Eye (tissue), 1 donor: ENCODE results near the gene ZFAND3.

ENCODE experiments used
- DNase-seq: peaks from one replicate; pipeline ENCODE4 v3.0.0-alpha.2; 2015

Gene ZFAND3

DNA sequence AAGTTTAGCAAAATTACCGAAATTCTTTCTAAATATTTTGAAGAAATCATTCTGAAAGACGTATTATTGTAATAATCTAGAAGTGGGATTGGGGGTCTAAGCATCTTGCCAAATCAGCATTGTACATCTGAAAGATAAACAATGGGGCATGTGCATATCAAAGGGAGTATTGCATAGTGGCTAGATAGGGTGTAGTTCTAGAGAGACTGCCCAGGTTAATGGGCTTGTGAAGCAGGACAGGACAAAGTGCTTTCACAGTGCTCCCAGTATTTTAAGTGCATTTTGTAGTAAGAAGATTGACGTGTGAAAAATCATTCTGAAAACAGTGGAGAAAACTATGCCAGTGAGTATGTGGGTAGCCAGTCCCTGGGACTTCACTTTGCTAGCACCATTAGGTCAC lies 236.8 kb downstream of the ZFAND3 start:
- DNase-seq: no peak

GRCh38 chr6:38057994-38058393 lies 238.5 kb downstream of the ZFAND3 start:
- peak; percentile 24 for DNase-seq

GRCh38 chr6:38062066-38062465 lies 242.5 kb downstream of the ZFAND3 start:
- DNase-seq: no peak

- DNase-seq: no peak
Observed at GRCh38 chr6:38063973-38064372, 244.4 kb downstream of the ZFAND3 start.

DNA sequence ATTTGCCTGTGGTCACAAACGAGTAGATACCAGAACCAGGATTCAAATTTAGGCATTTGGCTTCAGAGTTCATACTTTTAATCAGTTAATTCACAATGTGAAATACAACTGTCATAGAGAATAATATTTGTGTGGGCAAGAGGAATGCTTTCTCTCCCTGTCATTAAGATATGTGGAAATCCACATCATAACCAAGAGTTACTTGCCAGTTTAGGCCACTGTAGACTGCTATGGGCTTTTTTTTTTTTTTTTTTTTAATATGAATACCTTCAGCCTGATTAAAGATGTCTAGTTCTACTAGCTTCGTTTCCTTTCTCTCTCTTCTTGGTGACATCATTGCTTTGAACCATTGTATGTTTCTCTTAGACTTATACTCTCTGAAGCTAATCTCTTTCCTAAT lies 244.9 kb downstream of the ZFAND3 start:
- DNase-seq: no peak

- DNase-seq: no peak
Observed at GRCh38 chr6:38065734-38066305, 246.3 kb downstream of the ZFAND3 start.

DNA sequence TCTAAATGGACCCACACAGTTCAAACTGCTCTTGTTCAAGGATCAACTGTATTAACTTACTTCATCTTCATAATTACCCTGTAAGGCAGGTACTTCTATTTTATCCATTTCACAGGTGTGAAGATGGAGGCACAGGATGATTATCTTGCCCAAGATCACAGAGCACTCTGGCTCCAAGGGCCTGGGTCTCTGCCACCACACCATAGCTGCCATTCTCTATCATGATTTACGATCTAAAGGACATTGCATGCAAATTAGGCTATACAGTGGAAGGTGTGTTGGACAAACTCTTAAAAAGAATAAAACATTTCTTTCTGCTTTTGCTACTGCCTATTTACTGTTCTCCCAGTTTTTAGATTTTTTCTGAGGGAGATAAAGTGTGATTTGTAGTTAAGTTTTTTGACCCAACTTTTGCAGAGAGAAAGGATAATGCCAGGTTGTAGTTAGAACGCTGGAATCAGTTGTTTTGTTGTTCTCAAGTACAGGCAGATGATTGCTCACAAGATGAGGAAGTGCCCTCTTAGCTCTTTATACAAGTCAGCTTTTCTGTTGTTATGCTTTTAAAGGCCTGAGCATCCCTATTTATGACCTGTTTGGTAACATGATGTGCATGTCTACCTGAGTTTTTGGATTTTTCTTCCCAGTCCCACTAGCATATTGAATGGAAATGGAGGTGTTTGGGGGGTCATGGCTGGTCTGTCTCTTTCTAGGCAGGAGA lies 247.9 kb downstream of the ZFAND3 start:
- DNase-seq: no peak

DNA sequence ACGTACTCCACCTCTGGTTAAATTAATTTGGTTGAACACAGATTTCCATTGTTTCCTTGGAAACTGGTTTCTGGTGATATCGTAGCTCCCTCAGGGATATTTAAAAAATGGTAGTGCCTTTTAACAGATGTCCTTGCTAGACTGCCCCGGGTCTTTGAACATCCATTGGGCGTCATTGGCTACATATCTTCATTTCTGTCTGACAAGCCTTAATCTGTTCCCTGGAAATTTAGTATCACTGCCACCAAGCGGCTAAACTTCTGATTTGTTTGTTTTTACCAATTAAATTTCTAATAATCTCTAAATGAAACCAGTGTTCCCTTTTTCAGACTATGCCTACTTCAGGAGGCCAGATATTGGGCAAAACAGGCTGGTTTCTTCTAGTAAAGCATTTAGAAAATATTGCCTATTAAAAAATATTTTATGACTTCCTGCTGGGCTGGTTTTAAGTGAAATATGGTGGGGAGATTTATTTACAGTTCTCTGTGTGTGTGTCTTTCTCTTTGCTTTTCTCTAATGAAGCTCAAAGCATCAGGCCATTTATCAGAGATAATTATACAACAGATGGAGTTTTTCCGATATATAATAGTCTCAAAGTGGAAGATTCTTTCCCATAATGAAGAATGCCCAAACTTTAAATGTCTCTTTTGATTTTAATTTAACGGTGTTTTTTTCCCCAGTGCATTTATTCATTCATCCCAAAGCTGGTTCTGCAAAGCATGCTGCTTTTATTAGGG lies 249.5 kb downstream of the ZFAND3 start:
- DNase-seq: no peak

GRCh38 chr6:38077488-38078030 lies 258.0 kb downstream of the ZFAND3 start:
- no peak for DNase-seq

DNA sequence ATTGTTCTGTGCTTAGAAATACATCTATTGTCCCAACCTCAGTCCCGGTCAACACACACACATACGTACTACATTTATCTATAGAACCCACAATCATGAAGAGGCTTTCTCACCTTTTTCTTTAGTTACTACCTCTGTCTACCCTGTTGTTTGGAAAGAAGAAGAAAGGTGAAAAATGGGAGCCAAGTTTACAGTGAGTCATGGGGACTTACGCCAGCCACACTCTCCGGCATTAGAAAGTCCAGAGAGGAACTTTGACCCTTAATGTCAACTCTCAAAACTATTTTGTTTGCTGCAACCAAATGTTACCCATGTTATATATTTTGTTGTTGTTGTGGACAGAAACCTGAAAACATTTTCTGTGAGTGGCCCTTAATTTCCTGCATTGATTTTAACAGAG lies 259.1 kb downstream of the ZFAND3 start:
- DNase-seq: no peak

DNA sequence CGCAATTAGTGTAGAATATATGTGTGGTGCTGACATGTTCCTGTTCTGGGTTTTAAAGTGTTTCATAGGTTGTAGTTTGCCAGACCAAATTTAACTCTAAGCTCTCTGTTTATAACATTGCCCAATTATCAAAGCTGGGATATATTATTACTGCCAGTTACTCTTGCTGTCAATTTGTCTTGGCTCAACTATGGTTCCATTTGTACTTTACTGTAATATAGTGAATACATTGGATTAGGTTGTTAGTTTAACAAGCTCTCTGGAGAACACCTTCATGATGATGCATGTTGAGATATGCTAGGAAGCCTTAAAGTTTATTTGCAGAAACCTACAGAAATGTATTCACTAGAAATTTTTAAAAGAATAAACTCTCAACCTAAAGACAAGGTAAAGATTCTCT lies 259.6 kb downstream of the ZFAND3 start:
- DNase-seq: no peak

DNA sequence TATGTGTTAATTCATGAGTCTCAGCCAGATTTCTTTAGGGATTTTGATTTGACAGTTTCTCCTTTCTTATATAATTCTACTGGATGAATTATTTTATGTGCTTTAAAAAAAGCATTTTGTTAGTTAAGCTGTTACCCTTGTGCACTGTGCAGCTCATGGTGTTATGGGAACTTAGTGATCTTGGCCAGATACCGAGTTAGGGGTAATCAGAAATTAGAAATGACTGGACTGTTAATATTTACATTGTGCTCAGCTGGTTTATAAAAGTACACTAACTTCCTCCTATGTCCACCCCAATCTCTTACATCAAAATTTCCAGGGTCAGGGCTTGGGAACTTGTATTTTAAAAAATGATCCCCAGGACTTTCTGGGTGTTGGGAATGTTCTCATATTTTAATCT lies 260.0 kb downstream of the ZFAND3 start:
- no peak for DNase-seq

GRCh38 chr6:38080360-38080759 lies 260.8 kb downstream of the ZFAND3 start:
- no peak for DNase-seq

GRCh38 chr6:38080889-38081288 lies 261.4 kb downstream of the ZFAND3 start:
- no peak for DNase-seq

DNA sequence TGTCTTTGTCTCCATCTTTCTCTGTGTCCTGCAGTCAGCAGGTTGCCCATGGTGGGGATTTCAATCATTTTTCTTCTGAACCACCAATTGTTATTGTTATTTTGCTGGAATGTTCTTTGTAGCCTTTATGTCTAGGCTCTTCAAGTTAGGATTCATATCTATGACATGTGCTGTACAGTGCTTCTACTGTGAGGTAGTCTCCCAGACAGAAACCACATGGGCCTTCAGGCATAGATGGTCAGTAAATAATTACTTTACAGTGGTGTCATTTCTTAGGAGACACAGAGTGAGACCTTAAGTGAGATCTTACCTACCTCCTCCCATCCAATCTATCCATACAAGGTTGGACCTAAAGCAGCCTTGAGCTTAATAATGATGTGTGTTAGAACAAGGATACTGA lies 265.5 kb downstream of the ZFAND3 start:
- no peak for DNase-seq

- DNase-seq: no peak
Observed at GRCh38 chr6:38086346-38086745, 266.8 kb downstream of the ZFAND3 start.

DNA sequence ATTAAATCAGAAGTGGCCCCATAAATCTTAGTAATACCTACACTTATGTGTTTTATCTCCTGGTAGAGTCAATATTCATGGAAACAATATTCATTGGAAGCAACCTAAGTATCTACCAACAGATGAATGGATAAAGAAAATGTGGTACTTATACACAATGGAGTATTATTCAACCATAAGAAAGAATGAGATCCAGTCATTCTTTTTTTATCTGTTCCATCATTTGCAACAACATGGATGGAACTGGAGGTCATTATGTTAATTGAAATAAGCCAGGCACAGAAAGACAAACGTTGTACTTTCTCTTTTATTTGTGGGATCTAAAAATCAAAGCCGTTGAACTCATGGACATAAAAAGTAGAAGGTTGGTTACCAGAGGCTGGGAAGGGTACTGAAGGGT lies 268.5 kb downstream of the ZFAND3 start:
- DNase-seq: no peak

DNA sequence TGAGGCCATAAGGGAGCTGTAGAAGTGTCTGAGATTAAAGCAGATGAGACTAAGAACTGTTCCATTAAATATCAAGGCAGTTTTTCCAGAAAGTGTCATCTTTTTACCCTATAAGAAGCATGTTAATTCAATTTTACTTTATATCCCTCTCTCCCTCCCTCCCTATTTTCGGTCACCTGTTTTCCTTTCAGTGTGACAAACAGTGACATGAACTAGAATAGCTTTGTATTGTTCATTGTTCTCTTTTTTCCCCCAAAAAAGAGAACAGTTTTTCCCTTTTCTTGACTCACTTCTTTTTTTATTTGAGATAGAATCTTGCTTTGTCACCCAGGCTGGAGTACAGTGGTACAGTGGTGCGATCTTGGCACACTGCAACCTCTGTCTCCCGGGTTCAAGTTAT lies 269.3 kb downstream of the ZFAND3 start:
- no peak for DNase-seq

DNA sequence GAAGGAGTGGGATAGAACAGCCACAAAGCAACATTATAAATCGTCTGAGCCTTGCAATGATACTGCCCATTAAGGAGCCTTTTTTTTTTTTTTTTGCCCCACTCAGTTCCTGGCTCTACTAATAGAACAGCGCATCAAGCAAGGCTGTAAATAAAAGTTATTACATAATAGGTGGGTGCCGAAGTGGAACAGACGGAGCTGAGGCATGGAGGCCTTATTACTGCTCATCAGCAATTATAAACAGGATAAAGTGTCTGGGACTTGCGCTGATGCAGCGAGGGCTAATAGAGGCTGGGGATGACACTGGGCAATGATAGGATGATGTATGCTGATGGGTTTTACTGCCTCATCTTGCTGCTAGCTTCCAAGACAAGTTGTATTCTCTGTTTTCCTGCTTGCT lies 272.1 kb downstream of the ZFAND3 start:
- DNase-seq: no peak

GRCh38 chr6:38092465-38092864 lies 272.9 kb downstream of the ZFAND3 start:
- DNase-seq: no peak

DNA sequence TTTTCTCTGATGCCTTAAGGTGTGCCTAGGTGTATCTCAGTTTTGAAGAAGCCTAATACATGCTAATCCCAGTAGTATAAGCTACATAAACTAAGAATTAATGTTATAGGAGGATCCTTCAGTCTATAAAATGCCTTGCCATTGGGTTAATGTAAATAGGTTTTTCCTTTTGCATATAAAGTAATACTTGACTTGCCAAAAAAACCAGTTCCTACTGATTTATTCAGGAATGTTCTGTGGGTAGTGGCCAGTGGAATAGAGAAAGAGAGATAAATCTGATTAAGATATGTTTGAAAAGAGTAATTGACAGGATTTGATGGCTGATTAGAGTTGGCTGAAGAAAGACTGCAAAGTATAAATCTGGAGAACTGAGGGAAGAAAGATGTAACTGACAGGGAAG lies 273.4 kb downstream of the ZFAND3 start:
- no peak for DNase-seq

- DNase-seq: no peak
Observed at GRCh38 chr6:38095054-38095453, 275.5 kb downstream of the ZFAND3 start.

- DNase-seq: no peak
Observed at GRCh38 chr6:38099221-38099620, 279.7 kb downstream of the ZFAND3 start.

DNA sequence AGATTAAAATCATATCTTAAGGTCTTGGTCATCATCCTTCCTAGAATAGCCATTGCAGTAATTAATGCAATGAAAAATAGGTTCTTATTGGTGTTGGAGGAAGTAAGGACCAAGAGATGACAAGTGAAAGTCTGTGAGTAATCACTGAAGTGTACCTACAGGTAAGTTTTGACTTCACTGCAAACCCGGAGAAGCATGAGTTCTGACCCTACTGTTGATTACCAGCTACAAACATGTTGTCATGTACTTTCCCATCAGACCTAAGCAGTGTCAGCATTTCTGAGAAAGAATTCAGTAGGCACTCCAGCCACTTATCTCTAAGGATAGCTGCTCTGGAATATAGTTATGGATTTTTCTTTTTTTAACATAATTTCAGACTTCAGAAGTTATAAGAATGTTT lies 280.9 kb downstream of the ZFAND3 start:
- DNase-seq: no peak
